ENCODE measurements around the gene MED14.

GRCh38 chrX:40722930-40723329 lies 12.4 kb downstream of the MED14 start:
- TF ChIP-seq POLR2A (IDR thresholded peaks at IDR 0.05) (no peak), CTCF (IDR thresholded peaks at IDR 0.05) (no peak)

All from gastroesophageal sphincter (tissue), 3 donors.